ENCODE data around the gene TPST2. TPM values are rescaled to one million over a fixed set of nuclear protein-coding genes. Genes with fewer than 3 reads are reported as not detected.

Gene TPST2
- total RNA-seq, 4 donors from 2014 or later = 27.2 to 40.6 (median 32.5) TPM

DNA sequence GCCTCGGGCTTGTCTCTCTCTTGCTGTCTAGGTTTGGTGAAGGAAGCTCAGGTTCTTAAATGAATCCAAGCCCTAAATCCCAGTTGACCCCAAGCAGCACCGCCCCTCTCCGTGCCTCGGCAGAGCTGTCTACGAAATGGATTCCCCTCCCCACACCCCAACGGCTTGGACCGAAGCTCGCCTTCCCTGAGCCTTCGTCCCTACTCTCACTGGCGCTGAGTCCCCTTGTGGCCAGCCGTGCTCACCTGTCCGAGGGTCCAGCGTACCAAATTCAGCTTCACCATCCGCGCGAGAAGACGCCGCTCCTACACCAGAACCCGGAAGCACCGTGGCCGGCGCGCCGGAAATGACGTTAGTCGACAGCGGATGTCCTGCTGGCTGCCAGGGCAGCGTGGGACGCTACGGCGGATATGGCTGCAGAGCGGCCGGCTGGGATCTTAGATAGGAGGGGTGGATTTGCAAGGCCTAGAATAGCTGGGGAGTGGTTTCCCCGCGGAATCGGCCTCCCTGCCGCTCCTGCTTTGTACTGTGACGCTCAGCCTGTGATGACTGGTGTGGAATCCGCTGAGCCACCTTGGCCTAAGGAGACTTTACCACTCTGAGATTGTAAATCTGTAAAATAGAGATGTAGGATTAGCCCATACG, 77.7 kb downstream of the TPST2 start, which contains the start of gene TFIP11:
TSS of gene TFIP11 (minus strand) at position 325 of the 645 bp plus-strand sequence. CDS start 2,201 bp downstream, outside the sequence.
- H3K36me3 ChIP-seq = peaks cover 6 to 37% (median 19%) of the 10 kb centered on the region in 3 donors
- peak; percentile 70 for DNase-seq
- H3K9me3 ChIP-seq = no peaks in the 10 kb centered on the region
- TF ChIP-seq, protein P1, sequence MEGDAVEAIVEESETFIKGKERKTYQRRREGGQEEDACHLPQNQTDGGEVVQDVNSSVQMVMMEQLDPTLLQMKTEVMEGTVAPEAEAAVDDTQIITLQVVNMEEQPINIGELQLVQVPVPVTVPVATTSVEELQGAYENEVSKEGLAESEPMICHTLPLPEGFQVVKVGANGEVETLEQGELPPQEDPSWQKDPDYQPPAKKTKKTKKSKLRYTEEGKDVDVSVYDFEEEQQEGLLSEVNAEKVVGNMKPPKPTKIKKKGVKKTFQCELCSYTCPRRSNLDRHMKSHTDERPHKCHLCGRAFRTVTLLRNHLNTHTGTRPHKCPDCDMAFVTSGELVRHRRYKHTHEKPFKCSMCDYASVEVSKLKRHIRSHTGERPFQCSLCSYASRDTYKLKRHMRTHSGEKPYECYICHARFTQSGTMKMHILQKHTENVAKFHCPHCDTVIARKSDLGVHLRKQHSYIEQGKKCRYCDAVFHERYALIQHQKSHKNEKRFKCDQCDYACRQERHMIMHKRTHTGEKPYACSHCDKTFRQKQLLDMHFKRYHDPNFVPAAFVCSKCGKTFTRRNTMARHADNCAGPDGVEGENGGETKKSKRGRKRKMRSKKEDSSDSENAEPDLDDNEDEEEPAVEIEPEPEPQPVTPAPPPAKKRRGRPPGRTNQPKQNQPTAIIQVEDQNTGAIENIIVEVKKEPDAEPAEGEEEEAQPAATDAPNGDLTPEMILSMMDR (IDR thresholded peaks at IDR 0.05) = no peak
- peak in 3 of 4 donors; percentile 30 to 59 (median 58) for TF ChIP-seq POLR2A (IDR thresholded peaks at IDR 0.05)
- intact Hi-C loops (cut with DNase I) = no loop called here
- peaks cover 5 to 32% (median 16%) of the 10 kb centered on the region in 3 donors for H3K4me1 ChIP-seq
- 0% methylated on average over 2 to 3 of the region's 40 CpGs for WGBS, 2 donors
- H3K27me3 ChIP-seq = no peaks in the 10 kb centered on the region
- peak within 1 kb of the TSS; percentile 65 to 93 (median 90) for H3K4me3 ChIP-seq
- H3K27ac ChIP-seq = peak within 1 kb of the TSS; percentile 83 to 91 (median 86)

DNA sequence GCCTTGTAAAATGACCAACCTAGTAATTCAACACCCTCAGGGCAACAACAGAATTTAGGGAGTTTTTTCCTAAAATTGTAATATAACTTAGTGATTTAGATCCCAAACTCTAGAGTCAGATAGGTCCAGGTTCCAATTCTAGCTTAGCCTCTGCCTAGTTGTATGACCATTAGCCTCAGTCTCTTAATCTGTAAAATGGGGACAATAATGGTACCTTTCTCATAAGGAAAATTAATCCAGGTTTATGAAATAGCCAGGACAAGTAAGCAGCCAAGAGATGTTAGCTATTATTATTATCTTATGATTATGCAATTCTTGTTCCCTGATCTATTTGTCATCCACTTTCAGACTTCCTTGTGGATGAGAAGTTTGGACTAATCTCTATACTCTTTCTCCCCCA, 81.8 kb downstream of the TPST2 start:
- H3K4me1 ChIP-seq = peaks cover 5 to 29% (median 15%) of the 10 kb centered on the region in 3 donors

DNA sequence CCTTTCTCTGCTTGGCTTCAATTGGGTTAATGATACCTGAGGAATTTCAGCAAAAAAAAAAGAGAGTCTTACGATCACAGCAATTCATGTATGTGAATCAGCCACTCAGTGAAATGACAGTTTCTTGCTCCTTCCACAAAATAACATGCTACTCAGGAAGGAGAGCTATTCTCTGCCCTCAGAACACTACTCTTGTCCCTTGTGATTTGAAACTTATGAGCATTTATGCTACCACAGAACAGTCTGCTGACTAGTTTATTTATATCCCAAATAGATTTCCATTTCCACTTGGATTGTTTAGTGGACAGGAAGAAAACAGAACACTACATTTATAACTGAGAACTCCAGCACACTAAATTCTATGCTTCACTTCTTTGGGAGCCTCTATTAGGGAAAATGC, 86.2 kb downstream of the TPST2 start:
- Histone ChIP-seq H3K27ac (peak overlapping the region in 1 of 4 donors; percentile 54), H3K4me1 (peaks cover 0 to 11% (median 0%) of the 10 kb centered on the region in 3 donors), H3K36me3 (peaks cover 22 to 100% (median 70%) of the 10 kb centered on the region in 3 donors), H3K4me3 (no peak overlapping the region), H3K27me3 (no peaks in the 10 kb centered on the region), H3K9me3 (no peaks in the 10 kb centered on the region)
- 67 to 70% methylated on average over 1 of the region's 1 CpG for WGBS, 2 donors
- intact Hi-C loops (cut with DNase I) = no loop called here
- DNase-seq = no peak
- no peak for TF ChIP-seq POLR2A (IDR thresholded peaks at IDR 0.05)
- TF ChIP-seq, protein P1 (IDR thresholded peaks at IDR 0.05) = no peak

More for the DNA sequence above, 81.8 kb downstream of the TPST2 start:
- H3K27me3 ChIP-seq = no peaks in the 10 kb centered on the region
- H3K4me3 ChIP-seq = no peak overlapping the region
- DNase-seq = no peak
- no peak overlapping the region for H3K27ac ChIP-seq
- no peaks in the 10 kb centered on the region for H3K9me3 ChIP-seq
- H3K36me3 ChIP-seq = peaks cover 11 to 78% (median 53%) of the 10 kb centered on the region in 3 donors
- TF ChIP-seq POLR2A (IDR thresholded peaks at IDR 0.05) = no peak
- TF ChIP-seq, protein P1 (IDR thresholded peaks at IDR 0.05) = no peak
- intact Hi-C loops (cut with DNase I) = no loop called here

DNA sequence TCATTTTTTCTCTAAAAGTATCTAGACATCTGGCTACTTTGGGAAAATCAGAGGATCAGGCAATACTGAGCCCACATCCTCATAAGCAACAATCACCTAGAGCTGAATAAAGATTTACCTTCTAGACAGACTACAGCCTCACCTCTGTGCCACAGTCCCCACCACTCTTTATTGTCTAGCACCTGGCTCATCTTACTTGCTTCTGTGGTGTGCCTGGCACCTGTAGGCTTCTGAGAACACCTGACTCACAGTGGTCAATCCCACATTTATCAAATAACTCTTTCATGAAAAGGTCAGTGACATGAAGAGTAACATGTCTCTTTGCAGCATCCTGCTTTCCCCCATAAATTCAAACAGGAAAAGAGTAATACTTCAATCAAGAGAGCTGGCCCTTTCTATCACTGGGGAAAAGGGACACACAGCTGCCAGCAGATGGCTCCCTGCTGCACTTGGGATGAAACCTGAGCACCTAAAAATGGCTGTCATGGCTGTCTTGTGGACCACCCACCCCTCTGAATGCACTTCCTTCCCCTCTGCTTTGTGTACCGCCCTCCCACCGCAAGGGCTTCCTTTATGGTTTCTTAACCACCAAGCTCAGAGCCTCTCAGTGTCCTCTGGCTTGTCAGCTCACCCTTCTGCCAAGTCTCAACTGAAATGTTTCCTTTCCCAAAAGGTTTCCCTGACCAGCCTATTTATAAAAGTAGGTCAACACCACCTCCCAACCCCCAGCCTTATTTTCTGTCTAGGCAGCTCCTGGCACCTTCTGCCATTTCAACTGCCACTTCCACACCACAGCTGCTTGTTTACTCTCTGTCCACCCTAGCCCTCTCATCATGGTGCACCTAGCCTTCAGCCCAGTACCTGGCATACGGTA, 87.0 kb downstream of the TPST2 start:
- H3K4me1 ChIP-seq = peaks cover 0 to 11% (median 0%) of the 10 kb centered on the region in 3 donors
- H3K4me3 ChIP-seq = no peak overlapping the region
- H3K36me3 ChIP-seq = peaks cover 22 to 100% (median 66%) of the 10 kb centered on the region in 3 donors
- H3K27me3 ChIP-seq = no peaks in the 10 kb centered on the region
- H3K9me3 ChIP-seq = no peaks in the 10 kb centered on the region
- H3K27ac ChIP-seq = peak overlapping the region in 1 of 4 donors; percentile 54
- 24 to 52% methylated on average over 2 to 3 of the region's 3 CpGs for WGBS, 2 donors
- intact Hi-C loops (cut with DNase I) = no loop called here
- no peak for DNase-seq
- TF ChIP-seq, protein P1 (IDR thresholded peaks at IDR 0.05) = peak; percentile 25 to 55 (median 31)
- TF ChIP-seq POLR2A (IDR thresholded peaks at IDR 0.05) = no peak

Measured in esophagus squamous epithelium (tissue), 5 donors.